Stimulated activated naive CD8-positive, alpha-beta T cell treated with anti-CD3 and anti-CD28 coated beads, Interleukin-15, amount 100 ng/mL, for 72 hours (primary cell): ENCODE data around the gene CFAP251.

ENCODE experiments used
- ATAC-seq: fragments of 150-1000 bp; cut with Tn5 transposase; 2 replicates; pipeline ENCODE4 v1.10.0; 2021; ENCODE audit warnings: mild to moderate bottlenecking, moderate library complexity
- DNase-seq, 2 donors: peaks; one replicate each; pipeline ENCODE4 v3.0.0; 2021 to 2022
- H3K27ac Mint-ChIP-seq, 2 donors: one replicate each; pipeline ENCODE4 v1.8.0; 2022; ENCODE audit warnings: mild to moderate bottlenecking in 2 of 2, mixed read lengths in 2 of 2, moderate library complexity in 2 of 2
- H3K27me3 Mint-ChIP-seq: one replicate; pipeline ENCODE4 v1.8.0; 2022; ENCODE audit warnings: mixed read lengths
- H3K4me1 Mint-ChIP-seq: one replicate; pipeline ENCODE4 v1.8.0; 2022; ENCODE audit warnings: mild to moderate bottlenecking, mixed read lengths
- H3K4me3 Mint-ChIP-seq, 2 donors: one replicate each; pipeline ENCODE4 v1.8.0; 2022; ENCODE audit warnings: mild to moderate bottlenecking in 2 of 2, mixed read lengths in 2 of 2, moderate library complexity in 1 of 2
- H3K9me3 Mint-ChIP-seq, 2 donors: one replicate each; pipeline ENCODE4 v1.8.0; 2022; ENCODE audit warnings: mixed read lengths in 2 of 2

Gene CFAP251

GRCh38 chr12:122051231-122051876 lies 133.0 kb downstream of the CFAP251 start:
- Mint-ChIP-seq H3K9me3 (no peaks in the 10 kb centered on the region), H3K4me3 (no peak overlapping the region), H3K27ac (no peak overlapping the region), H3K4me1 (peaks cover 10% of the 10 kb centered on the region), H3K27me3 (no peaks in the 10 kb centered on the region)
- no peak for DNase-seq
- no peak for ATAC-seq

- Mint-ChIP-seq H3K27me3 (no peaks in the 10 kb centered on the region), H3K27ac (peak overlapping the region in 1 of 2 donors; percentile 79), H3K4me1 (peaks cover 10% of the 10 kb centered on the region), H3K9me3 (no peaks in the 10 kb centered on the region), H3K4me3 (no peak overlapping the region)
- ATAC-seq (no peak), DNase-seq (no peak)
Measured at GRCh38 chr12:122052285-122052684, 133.9 kb downstream of the CFAP251 start.
